Measurements from ENCODE around the gene AKR7A2. TPM values are rescaled to one million over a fixed set of nuclear protein-coding genes. Genes with fewer than 3 reads are reported as not detected.

Gene AKR7A2
- polyA plus RNA-seq, 1 donor (not counting 4 experiments of a cell fraction or from before 2014, with no cell fraction given) = 21.4 TPM

GRCh38 chr1:19284881-19285280, 27.1 kb downstream of the AKR7A2 start:
- Histone ChIP-seq H3K27ac (ENCODE audit: control insufficient read depth, insufficient read depth, low read length) (no peak overlapping the region), H3K4me1 (ENCODE audit: control insufficient read depth, extremely low read depth, insufficient read depth, low read length) (peaks cover 4% of the 10 kb centered on the region), H3K36me3 (ENCODE audit: control insufficient read depth in 2 of 2, extremely low read depth in 1 of 2, insufficient read depth in 2 of 2, low read length in 2 of 2) (no peaks in the 10 kb centered on the region), H3K9ac (ENCODE audit: control insufficient read depth, extremely low read depth, insufficient read depth, low read length) (no peak overlapping the region), H3K79me2 (ENCODE audit: control insufficient read depth, insufficient read depth, low read length) (no peaks in the 10 kb centered on the region), H3K4me3 (ENCODE audit: control insufficient read depth in 2 of 3, extremely low read depth in 1 of 3, insufficient read depth in 2 of 3, low read depth in 1 of 3, low read length in 3 of 3) (no peak overlapping the region), H3K27me3 (ENCODE audit: control insufficient read depth, extremely low read depth, insufficient read depth, low read length) (no peaks in the 10 kb centered on the region), H2AFZ (ENCODE audit: control insufficient read depth, low read length) (no peak overlapping the region), H4K20me1 (ENCODE audit: control insufficient read depth, extremely low read depth, insufficient read depth, low read length) (no peaks in the 10 kb centered on the region), H3K9me3 (ENCODE audit: control insufficient read depth, low read depth, low read length) (no peaks in the 10 kb centered on the region), H3K9me1 (ENCODE audit: control insufficient read depth, extremely low read depth, insufficient read depth, low read length) (no peaks in the 10 kb centered on the region), H3K4me2 (ENCODE audit: control insufficient read depth, extremely low read depth, insufficient read depth, low read depth, low read length) (no peak overlapping the region)
- dilution Hi-C loops (cut with MboI; ENCODE audit: extremely low pct_ligation_motif_present, low sequenced_read_pairs) = no loop called here
- DNase-seq (ENCODE audit: low read depth, low spot score) (no peak), FAIRE-seq (no peak)
- TF ChIP-seq, protein P1, sequence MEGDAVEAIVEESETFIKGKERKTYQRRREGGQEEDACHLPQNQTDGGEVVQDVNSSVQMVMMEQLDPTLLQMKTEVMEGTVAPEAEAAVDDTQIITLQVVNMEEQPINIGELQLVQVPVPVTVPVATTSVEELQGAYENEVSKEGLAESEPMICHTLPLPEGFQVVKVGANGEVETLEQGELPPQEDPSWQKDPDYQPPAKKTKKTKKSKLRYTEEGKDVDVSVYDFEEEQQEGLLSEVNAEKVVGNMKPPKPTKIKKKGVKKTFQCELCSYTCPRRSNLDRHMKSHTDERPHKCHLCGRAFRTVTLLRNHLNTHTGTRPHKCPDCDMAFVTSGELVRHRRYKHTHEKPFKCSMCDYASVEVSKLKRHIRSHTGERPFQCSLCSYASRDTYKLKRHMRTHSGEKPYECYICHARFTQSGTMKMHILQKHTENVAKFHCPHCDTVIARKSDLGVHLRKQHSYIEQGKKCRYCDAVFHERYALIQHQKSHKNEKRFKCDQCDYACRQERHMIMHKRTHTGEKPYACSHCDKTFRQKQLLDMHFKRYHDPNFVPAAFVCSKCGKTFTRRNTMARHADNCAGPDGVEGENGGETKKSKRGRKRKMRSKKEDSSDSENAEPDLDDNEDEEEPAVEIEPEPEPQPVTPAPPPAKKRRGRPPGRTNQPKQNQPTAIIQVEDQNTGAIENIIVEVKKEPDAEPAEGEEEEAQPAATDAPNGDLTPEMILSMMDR (optimal IDR thresholded peaks at IDR 0.05 in 1 of 3, IDR thresholded peaks at IDR 0.05 in 1 of 3, conservative IDR thresholded peaks at IDR 0.05 in 1 of 3; ENCODE audit: extremely low read depth in 1 of 3, insufficient read depth in 2 of 3, low read length in 3 of 3) = no peak
- TF ChIP-seq EZH2 (IDR thresholded peaks at IDR 0.05; ENCODE audit: low read length) = no peak

DNA sequence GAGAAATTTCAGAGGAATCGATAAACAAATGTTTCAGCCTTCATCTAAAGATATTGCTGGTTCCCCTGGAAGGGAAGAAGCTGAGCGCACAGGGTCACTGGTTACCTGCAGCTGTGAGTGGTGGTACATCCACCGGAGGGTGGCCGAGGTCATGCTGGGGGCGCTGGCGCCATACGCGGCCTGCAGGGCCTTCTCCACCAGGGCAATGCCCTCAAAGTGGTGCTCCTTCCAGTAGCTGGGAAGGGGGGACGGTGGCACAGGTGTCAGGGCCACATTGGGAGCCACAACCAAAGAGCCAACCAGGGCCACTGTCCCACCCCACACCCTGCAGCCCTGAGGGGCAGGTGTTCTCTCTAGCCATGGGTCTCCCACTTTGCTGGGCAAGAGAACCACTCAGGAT, 28.1 kb downstream of the AKR7A2 start:
- H3K4me1 ChIP-seq (ENCODE audit: control insufficient read depth, extremely low read depth, insufficient read depth, low read length) = peaks cover under 1% of the 10 kb centered on the region

More for the DNA sequence above, 28.1 kb downstream of the AKR7A2 start:
- DNase-seq (ENCODE audit: low read depth, low spot score) = no peak
- no peaks in the 10 kb centered on the region for H3K79me2 ChIP-seq (ENCODE audit: control insufficient read depth, insufficient read depth, low read length)
- dilution Hi-C loops (cut with MboI; ENCODE audit: extremely low pct_ligation_motif_present, low sequenced_read_pairs) = no loop called here
- no peak overlapping the region for H3K4me2 ChIP-seq (ENCODE audit: control insufficient read depth, extremely low read depth, insufficient read depth, low read depth, low read length)
- H3K27ac ChIP-seq (ENCODE audit: control insufficient read depth, insufficient read depth, low read length) = no peak overlapping the region
- H3K9me1 ChIP-seq (ENCODE audit: control insufficient read depth, extremely low read depth, insufficient read depth, low read length) = no peaks in the 10 kb centered on the region
- no peak overlapping the region for H2AFZ ChIP-seq (ENCODE audit: control insufficient read depth, low read length)
- no peak overlapping the region for H3K9ac ChIP-seq (ENCODE audit: control insufficient read depth, extremely low read depth, insufficient read depth, low read length)
- H3K36me3 ChIP-seq (ENCODE audit: control insufficient read depth in 2 of 2, extremely low read depth in 1 of 2, insufficient read depth in 2 of 2, low read length in 2 of 2) = no peaks in the 10 kb centered on the region
- H3K27me3 ChIP-seq (ENCODE audit: control insufficient read depth, extremely low read depth, insufficient read depth, low read length) = no peaks in the 10 kb centered on the region
- H3K4me3 ChIP-seq (ENCODE audit: control insufficient read depth in 2 of 3, extremely low read depth in 1 of 3, insufficient read depth in 2 of 3, low read depth in 1 of 3, low read length in 3 of 3) = no peak overlapping the region
- no peak for TF ChIP-seq EZH2 (IDR thresholded peaks at IDR 0.05; ENCODE audit: low read length)
- TF ChIP-seq, protein P1 (optimal IDR thresholded peaks at IDR 0.05 in 1 of 3, IDR thresholded peaks at IDR 0.05 in 1 of 3, conservative IDR thresholded peaks at IDR 0.05 in 1 of 3; ENCODE audit: extremely low read depth in 1 of 3, insufficient read depth in 2 of 3, low read length in 3 of 3) = no peak
- no peaks in the 10 kb centered on the region for H3K9me3 ChIP-seq (ENCODE audit: control insufficient read depth, low read depth, low read length)
- H4K20me1 ChIP-seq (ENCODE audit: control insufficient read depth, extremely low read depth, insufficient read depth, low read length) = no peaks in the 10 kb centered on the region
- no peak for FAIRE-seq
